Measurements from ENCODE around the gene GRM7. TPM values are rescaled to one million over a fixed set of nuclear protein-coding genes. Genes with fewer than 3 reads are reported as not detected.

GRM7 gene
- total and polyA plus RNA-seq, 4 experiments from 2014 or later, result not detected

DNA sequence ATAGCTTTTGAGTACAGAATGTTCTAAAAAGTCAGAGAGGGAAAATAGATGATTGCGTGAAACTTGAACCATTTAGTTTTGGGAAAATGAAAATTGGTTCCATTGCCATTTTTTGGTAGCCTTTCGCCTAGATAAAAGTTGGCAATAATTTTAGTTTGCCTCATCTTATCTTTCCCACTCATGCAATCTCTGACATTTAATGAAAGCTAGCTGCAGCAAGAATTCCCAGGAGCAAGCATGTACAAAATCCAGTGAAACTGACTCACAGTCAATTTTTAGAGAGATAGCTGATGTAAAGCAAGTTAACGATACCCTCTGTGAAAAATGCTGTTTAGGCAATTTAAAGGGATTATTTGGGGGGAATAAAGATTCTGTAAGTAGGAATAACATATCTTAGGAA, 797.4 kb downstream of the GRM7 start:
- peaks cover 0 to 4% (median 0%) of the 10 kb centered on the region in 8 donors for H3K9me3 Mint-ChIP-seq
- Histone ChIP-seq H3K9me3 (ENCODE audit: control insufficient read depth in 1 of 2, low read length in 2 of 2) (no peaks in the 10 kb centered on the region), H3K36me3 (ENCODE audit: insufficient read depth, low read length) (no peaks in the 10 kb centered on the region), H3K4me3 (ENCODE audit: low read length in 2 of 2) (no peak overlapping the region), H3K4me1 (ENCODE audit: insufficient read depth, low read length) (no peaks in the 10 kb centered on the region), H3K27ac (ENCODE audit: low read depth, low read length) (no peak overlapping the region), H3K27me3 (ENCODE audit: insufficient read depth, low read length) (no peaks in the 10 kb centered on the region)
- H3K4me1 Mint-ChIP-seq, result no peaks in the 10 kb centered on the region
- peaks cover 0 to 2% of the 10 kb centered on the region in 2 donors for H3K27me3 Mint-ChIP-seq
- H3K4me3 Mint-ChIP-seq, result no peak overlapping the region
- no peak for DNase-seq
- H3K36me3 Mint-ChIP-seq, result no peaks in the 10 kb centered on the region
- intact Hi-C loops (cut with micrococcal nuclease), result no loop called here
- CTCF ChIA-PET (ENCODE audit: partially characterized antibody), result no interaction called here
- H3K27ac Mint-ChIP-seq, result no peak overlapping the region
- POLR2A ChIA-PET (ENCODE audit: partially characterized antibody), result no interaction called here

DNA sequence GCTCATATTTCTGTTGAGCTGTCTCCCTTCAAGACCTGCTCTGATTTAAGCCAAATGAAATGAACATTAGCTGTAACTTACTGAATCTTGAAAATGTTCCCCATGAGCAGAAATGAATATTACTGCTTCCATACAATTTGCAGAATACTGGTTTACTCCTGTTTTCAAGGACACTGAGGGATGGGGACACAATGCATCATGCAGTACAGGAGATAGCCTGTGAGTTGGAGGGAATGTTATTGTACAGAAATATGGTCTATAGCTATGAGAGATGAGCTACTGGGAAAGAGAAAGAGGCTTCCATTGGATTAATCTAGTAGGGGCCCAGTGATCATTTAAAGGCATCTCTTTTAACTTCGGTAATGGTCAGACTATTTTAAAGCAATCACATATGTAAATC, 798.2 kb downstream of the GRM7 start:
- no peak overlapping the region for H3K4me3 ChIP-seq (ENCODE audit: low read length in 2 of 2)
- Mint-ChIP-seq H3K36me3 (no peaks in the 10 kb centered on the region), H3K27ac (no peak overlapping the region), H3K9me3 (peaks cover 0 to 4% (median 0%) of the 10 kb centered on the region in 8 donors), H3K4me3 (no peak overlapping the region), H3K27me3 (peaks cover 0 to 2% of the 10 kb centered on the region in 2 donors), H3K4me1 (no peaks in the 10 kb centered on the region)
- no peak for DNase-seq
- H3K27ac ChIP-seq (ENCODE audit: low read depth, low read length), result no peak overlapping the region
- intact Hi-C loops (cut with micrococcal nuclease), result no loop called here
- CTCF ChIA-PET (ENCODE audit: partially characterized antibody), result no interaction called here
- H3K27me3 ChIP-seq (ENCODE audit: insufficient read depth, low read length), result no peaks in the 10 kb centered on the region
- no peaks in the 10 kb centered on the region for H3K9me3 ChIP-seq (ENCODE audit: control insufficient read depth in 1 of 2, low read length in 2 of 2)
- POLR2A ChIA-PET (ENCODE audit: partially characterized antibody), result no interaction called here
- no peaks in the 10 kb centered on the region for H3K36me3 ChIP-seq (ENCODE audit: insufficient read depth, low read length)
- no peaks in the 10 kb centered on the region for H3K4me1 ChIP-seq (ENCODE audit: insufficient read depth, low read length)

DNA sequence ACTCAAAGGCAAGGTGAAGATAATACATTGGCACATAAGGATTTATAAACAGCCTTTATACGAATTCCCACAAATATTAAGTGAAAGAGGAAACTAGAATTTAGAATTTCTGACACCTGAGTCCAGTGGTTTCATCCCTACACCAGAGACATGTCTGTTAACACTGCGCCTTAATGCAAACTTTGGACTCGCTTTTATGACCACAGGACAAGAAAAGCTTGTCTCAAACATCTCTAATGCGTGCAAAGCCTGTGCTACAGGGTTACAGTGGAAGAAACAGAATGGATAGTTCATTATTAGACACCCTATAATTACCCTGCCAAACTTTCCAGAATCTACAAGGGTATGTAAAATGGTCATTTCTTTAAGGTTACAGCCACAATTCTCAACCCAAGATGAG, 802.9 kb downstream of the GRM7 start:
- H3K27ac Mint-ChIP-seq, result no peak overlapping the region
- no peaks in the 10 kb centered on the region for H3K27me3 ChIP-seq (ENCODE audit: insufficient read depth, low read length)
- no peaks in the 10 kb centered on the region for H3K9me3 ChIP-seq (ENCODE audit: control insufficient read depth in 1 of 2, low read length in 2 of 2)
- no peak for DNase-seq
- CTCF ChIA-PET (ENCODE audit: partially characterized antibody), result no interaction called here
- H3K4me1 Mint-ChIP-seq, result no peaks in the 10 kb centered on the region
- POLR2A ChIA-PET (ENCODE audit: partially characterized antibody), result no interaction called here
- H3K4me1 ChIP-seq (ENCODE audit: insufficient read depth, low read length), result no peaks in the 10 kb centered on the region
- no peaks in the 10 kb centered on the region for H3K36me3 ChIP-seq (ENCODE audit: insufficient read depth, low read length)
- peaks cover 0 to 6% (median 0%) of the 10 kb centered on the region in 8 donors for H3K9me3 Mint-ChIP-seq
- intact Hi-C loops (cut with micrococcal nuclease), result no loop called here
- no peak overlapping the region for H3K4me3 Mint-ChIP-seq
- H3K36me3 Mint-ChIP-seq, result no peaks in the 10 kb centered on the region
- no peaks in the 10 kb centered on the region for H3K27me3 Mint-ChIP-seq
- H3K4me3 ChIP-seq (ENCODE audit: low read length in 2 of 2), result no peak overlapping the region
- H3K27ac ChIP-seq (ENCODE audit: low read depth, low read length), result no peak overlapping the region

DNA sequence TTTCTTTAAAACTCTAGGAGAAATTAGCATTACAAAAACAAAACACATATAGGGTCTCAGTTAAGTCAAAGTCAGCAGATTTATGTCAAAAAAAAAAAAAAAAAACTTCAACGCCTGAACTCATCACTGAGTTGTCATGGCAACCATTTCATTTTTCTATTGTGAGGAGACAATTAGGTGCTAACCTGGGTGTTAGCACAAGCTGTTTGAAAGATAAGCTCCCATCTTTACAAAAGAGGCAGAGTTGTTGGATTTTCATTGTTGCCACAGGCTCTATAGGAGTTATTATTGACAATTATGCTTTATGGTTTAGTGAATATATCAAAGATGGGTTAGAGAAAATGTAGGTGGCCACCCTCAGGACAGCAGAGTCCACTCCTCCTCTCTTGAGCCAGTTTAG, 806.9 kb downstream of the GRM7 start:
- no peak overlapping the region for H3K4me3 ChIP-seq (ENCODE audit: low read length in 2 of 2)
- intact Hi-C loops (cut with micrococcal nuclease), result no loop called here
- no peaks in the 10 kb centered on the region for H3K36me3 Mint-ChIP-seq

DNA sequence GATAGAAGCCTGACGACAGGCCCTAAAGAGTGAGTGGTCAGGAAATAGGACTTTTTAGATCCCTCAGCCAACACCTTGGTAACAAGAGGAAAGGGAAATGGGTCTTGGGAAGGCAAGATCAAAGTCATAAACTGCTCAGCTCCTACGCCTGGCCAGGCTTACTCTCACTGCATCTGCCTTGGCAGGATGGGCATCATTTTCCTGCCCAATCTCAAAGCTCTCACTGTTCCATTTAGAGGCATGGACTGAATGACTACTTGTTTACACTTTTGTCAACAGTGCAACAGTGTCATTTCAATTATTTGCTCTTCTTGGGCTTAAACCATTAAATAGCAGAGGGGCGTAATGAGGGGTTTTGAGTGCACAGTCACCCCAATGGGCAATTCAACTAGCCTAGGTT, 808.7 kb downstream of the GRM7 start:
- DNase-seq, result no peak
- Mint-ChIP-seq H3K27me3 (no peaks in the 10 kb centered on the region), H3K36me3 (no peaks in the 10 kb centered on the region), H3K4me3 (no peak overlapping the region), H3K27ac (no peak overlapping the region), H3K9me3 (peaks cover 0 to 4% (median 0%) of the 10 kb centered on the region in 8 donors), H3K4me1 (no peaks in the 10 kb centered on the region)
- Histone ChIP-seq H3K9me3 (ENCODE audit: control insufficient read depth in 1 of 2, low read length in 2 of 2) (no peaks in the 10 kb centered on the region), H3K27me3 (ENCODE audit: insufficient read depth, low read length) (no peaks in the 10 kb centered on the region), H3K27ac (ENCODE audit: low read depth, low read length) (no peak overlapping the region), H3K4me3 (ENCODE audit: low read length in 2 of 2) (no peak overlapping the region), H3K4me1 (ENCODE audit: insufficient read depth, low read length) (no peaks in the 10 kb centered on the region), H3K36me3 (ENCODE audit: insufficient read depth, low read length) (no peaks in the 10 kb centered on the region)
- ChIA-PET CTCF (ENCODE audit: partially characterized antibody) (no interaction called here), POLR2A (ENCODE audit: partially characterized antibody) (no interaction called here)
- intact Hi-C loops (cut with micrococcal nuclease), result no loop called here

More for the DNA sequence above, 806.9 kb downstream of the GRM7 start:
- no peak for DNase-seq
- no peaks in the 10 kb centered on the region for H3K9me3 ChIP-seq (ENCODE audit: control insufficient read depth in 1 of 2, low read length in 2 of 2)
- H3K36me3 ChIP-seq (ENCODE audit: insufficient read depth, low read length), result no peaks in the 10 kb centered on the region
- H3K4me1 ChIP-seq (ENCODE audit: insufficient read depth, low read length), result no peaks in the 10 kb centered on the region
- Mint-ChIP-seq H3K27me3 (no peaks in the 10 kb centered on the region), H3K4me1 (no peaks in the 10 kb centered on the region), H3K4me3 (no peak overlapping the region), H3K27ac (no peak overlapping the region), H3K9me3 (peaks cover 0 to 8% (median 0%) of the 10 kb centered on the region in 8 donors)
- POLR2A ChIA-PET (ENCODE audit: partially characterized antibody), result no interaction called here
- CTCF ChIA-PET (ENCODE audit: partially characterized antibody), result interaction anchor here (0.6 kb wide), 1 partner anchor 14 kb away, joined by 3 read pairs; no protein-coding TSS in a partner anchor
- H3K27me3 ChIP-seq (ENCODE audit: insufficient read depth, low read length), result no peaks in the 10 kb centered on the region
- no peak overlapping the region for H3K27ac ChIP-seq (ENCODE audit: low read depth, low read length)

DNA sequence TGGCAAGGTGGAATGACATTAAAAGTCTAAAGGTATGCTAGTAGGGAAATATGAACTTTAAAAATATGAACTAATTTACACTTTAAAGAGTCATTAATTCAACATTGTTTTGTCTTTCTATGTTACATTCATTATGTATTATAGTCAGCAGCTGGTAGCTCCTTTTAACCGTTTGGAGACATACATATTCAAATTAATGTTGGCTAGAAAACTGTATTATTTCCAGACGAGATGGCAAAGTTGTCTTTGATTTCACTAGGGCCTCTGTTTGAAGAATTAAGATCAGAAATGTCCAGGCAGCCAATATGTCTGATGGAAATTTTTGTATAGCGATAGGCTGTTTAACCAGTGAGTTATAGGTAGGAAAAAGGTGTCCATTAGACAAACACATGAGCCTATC, 817.6 kb downstream of the GRM7 start:
- H3K27me3 Mint-ChIP-seq, result no peaks in the 10 kb centered on the region
- H3K27ac Mint-ChIP-seq, result no peak overlapping the region
- DNase-seq, result no peak
- no peaks in the 10 kb centered on the region for H3K4me1 Mint-ChIP-seq
- Histone ChIP-seq H3K4me1 (ENCODE audit: insufficient read depth, low read length) (no peaks in the 10 kb centered on the region), H3K36me3 (ENCODE audit: insufficient read depth, low read length) (no peaks in the 10 kb centered on the region), H3K9me3 (ENCODE audit: control insufficient read depth in 1 of 2, low read length in 2 of 2) (no peaks in the 10 kb centered on the region), H3K27ac (ENCODE audit: low read depth, low read length) (no peak overlapping the region), H3K27me3 (ENCODE audit: insufficient read depth, low read length) (no peaks in the 10 kb centered on the region), H3K4me3 (ENCODE audit: low read length in 2 of 2) (no peak overlapping the region)
- no peak overlapping the region for H3K4me3 Mint-ChIP-seq
- CTCF ChIA-PET (ENCODE audit: partially characterized antibody), result no interaction called here
- no peaks in the 10 kb centered on the region for H3K36me3 Mint-ChIP-seq
- POLR2A ChIA-PET (ENCODE audit: partially characterized antibody), result no interaction called here
- peaks cover 0 to 5% (median 0%) of the 10 kb centered on the region in 8 donors for H3K9me3 Mint-ChIP-seq
- intact Hi-C loops (cut with micrococcal nuclease), result no loop called here

DNA sequence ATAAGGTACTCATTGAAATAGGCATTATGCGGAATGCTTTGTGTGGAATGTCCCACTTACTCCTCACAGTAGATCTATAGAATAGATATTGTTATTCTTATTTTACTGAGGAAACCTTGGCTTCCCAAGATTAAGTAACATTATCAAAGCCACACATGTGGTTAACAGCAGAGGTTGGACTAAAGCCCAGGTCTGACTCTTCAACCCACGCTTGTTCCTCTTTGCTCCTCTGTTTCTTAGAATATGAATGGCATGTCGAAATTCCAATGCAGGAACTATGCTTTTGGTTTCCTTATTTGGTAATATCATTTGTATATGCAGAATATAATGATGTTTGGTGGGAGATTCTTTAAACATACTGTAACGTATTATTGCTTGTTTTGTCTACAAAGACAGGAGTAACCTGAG, 821.9 kb downstream of the GRM7 start:
- no peaks in the 10 kb centered on the region for H3K9me3 ChIP-seq (ENCODE audit: control insufficient read depth in 1 of 2, low read length in 2 of 2)
- no peak overlapping the region for H3K4me3 Mint-ChIP-seq
- H3K27ac ChIP-seq (ENCODE audit: low read depth, low read length), result no peak overlapping the region
- H3K36me3 ChIP-seq (ENCODE audit: insufficient read depth, low read length), result no peaks in the 10 kb centered on the region
- peaks cover 0 to 8% (median 0%) of the 10 kb centered on the region in 8 donors for H3K9me3 Mint-ChIP-seq
- H3K27me3 Mint-ChIP-seq, result peaks cover 0 to 2% of the 10 kb centered on the region in 2 donors
- H3K4me1 ChIP-seq (ENCODE audit: insufficient read depth, low read length), result no peaks in the 10 kb centered on the region
- ChIA-PET POLR2A (ENCODE audit: partially characterized antibody) (no interaction called here), CTCF (ENCODE audit: partially characterized antibody) (interaction anchor here (1.4 kb wide), 1 partner anchor 734 kb away, joined by 3 read pairs; no protein-coding TSS in a partner anchor)
- H3K36me3 Mint-ChIP-seq, result no peaks in the 10 kb centered on the region
- H3K4me1 Mint-ChIP-seq, result no peaks in the 10 kb centered on the region
- no peaks in the 10 kb centered on the region for H3K27me3 ChIP-seq (ENCODE audit: insufficient read depth, low read length)
- no peak overlapping the region for H3K27ac Mint-ChIP-seq
- no peak for DNase-seq
- intact Hi-C loops (cut with micrococcal nuclease), result no loop called here
- no peak overlapping the region for H3K4me3 ChIP-seq (ENCODE audit: low read length in 2 of 2)

DNA sequence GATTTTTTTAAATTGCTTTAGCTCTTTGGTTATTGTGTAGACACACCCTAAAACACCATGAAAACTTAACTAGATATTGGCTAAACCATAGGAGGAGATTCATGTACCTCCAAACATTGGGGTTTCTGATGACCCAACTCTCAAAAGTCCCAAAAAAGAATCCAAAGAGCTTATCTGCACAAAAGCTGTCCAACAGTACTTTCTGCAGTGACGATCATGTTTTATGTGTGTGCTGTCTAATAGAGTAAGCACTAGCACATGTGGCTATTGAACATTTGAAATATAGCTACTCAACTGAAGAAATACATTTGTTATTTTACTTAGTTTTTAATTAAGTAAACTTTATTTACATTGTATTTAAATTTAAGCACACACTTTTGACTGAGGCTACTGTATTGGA, 822.5 kb downstream of the GRM7 start:
- Mint-ChIP-seq H3K4me3 (no peak overlapping the region), H3K36me3 (no peaks in the 10 kb centered on the region), H3K27ac (no peak overlapping the region), H3K27me3 (peaks cover 0 to 2% of the 10 kb centered on the region in 2 donors), H3K4me1 (no peaks in the 10 kb centered on the region), H3K9me3 (peaks cover 0 to 8% (median 0%) of the 10 kb centered on the region in 8 donors)
- Histone ChIP-seq H3K4me3 (ENCODE audit: low read length in 2 of 2) (no peak overlapping the region), H3K27ac (ENCODE audit: low read depth, low read length) (no peak overlapping the region), H3K9me3 (ENCODE audit: control insufficient read depth in 1 of 2, low read length in 2 of 2) (no peaks in the 10 kb centered on the region), H3K36me3 (ENCODE audit: insufficient read depth, low read length) (no peaks in the 10 kb centered on the region), H3K27me3 (ENCODE audit: insufficient read depth, low read length) (no peaks in the 10 kb centered on the region), H3K4me1 (ENCODE audit: insufficient read depth, low read length) (no peaks in the 10 kb centered on the region)
- POLR2A ChIA-PET (ENCODE audit: partially characterized antibody), result no interaction called here
- no peak for DNase-seq
- intact Hi-C loops (cut with micrococcal nuclease), result no loop called here
- CTCF ChIA-PET (ENCODE audit: partially characterized antibody), result interaction anchor here (1.4 to 1.6 kb wide), 2 partner anchors 9 to 734 kb away, joined by 3 to 4 read pairs; no protein-coding TSS in a partner anchor

All from CD4-positive, alpha-beta memory T cell (primary cell).